GM21717 (cell line): ENCODE results near the gene ATP8B3.
"Not testable (repeated sequence)": the region's sequence is repeated elsewhere in the genome, so short reads cannot be mapped to it uniquely, and the experiment has no call there.

Experiments
- ATAC-seq: cut with Tn5 transposase; IDR thresholded peaks from one replicate; pipeline ENCODE4 v1.9.1; 2021; ENCODE audit warnings: mild to moderate bottlenecking, moderate library complexity; ENCODE audit not compliant: unreplicated experiment

The ATP8B3 gene

DNA sequence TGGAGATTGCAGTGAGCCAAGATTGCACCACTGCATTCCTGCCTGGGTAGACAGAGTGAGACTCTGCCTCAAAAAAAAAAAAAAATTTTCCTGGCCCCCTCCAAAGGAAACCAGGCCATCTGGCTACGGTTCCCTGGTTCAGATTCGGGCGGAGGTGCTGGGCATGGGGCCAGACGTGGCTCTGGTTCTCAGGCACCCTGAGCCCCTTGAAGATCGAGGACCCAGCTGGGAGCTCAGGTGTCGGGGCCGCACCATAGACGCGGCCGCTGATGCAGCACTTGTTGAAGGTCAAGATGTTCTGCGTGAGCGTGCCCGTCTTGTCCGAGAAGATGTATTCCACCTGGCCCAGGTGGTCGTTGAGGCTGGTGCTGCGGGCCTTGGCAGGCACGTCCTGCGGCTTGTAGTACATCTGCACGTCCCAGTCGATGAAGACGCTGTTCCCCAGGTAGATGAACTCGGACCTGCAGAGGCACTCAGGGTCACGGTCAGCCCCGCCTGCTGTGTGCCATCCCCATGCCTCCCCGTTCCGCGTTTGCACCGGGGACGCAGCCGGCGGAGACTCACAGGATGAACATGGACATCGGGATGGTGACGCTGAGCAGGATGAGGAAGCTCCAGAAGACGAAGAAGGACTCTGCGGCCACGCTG is 12.3 kb downstream of the ATP8B3 start:
- ATAC-seq = no peak

DNA sequence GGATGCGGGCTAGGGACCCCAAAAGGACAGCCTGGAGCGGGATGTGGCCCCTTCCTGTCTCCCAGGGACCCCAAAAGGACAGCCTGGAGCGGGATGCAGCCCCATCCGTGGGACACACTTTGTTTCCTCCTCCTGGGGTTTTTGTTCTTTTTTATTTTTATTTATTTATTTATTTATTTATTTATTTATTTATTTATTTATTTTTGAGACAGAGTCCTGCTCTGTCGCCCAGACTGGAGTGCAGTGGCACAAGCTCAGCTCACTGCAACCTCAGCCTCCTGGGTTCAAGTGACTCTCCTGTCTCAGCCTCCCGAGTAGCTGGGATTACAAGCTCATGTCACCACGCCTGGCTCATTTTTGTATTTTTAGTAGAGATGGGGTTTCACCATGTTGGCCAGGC is 14.8 kb downstream of the ATP8B3 start:
- ATAC-seq = not testable (repeated sequence)

DNA sequence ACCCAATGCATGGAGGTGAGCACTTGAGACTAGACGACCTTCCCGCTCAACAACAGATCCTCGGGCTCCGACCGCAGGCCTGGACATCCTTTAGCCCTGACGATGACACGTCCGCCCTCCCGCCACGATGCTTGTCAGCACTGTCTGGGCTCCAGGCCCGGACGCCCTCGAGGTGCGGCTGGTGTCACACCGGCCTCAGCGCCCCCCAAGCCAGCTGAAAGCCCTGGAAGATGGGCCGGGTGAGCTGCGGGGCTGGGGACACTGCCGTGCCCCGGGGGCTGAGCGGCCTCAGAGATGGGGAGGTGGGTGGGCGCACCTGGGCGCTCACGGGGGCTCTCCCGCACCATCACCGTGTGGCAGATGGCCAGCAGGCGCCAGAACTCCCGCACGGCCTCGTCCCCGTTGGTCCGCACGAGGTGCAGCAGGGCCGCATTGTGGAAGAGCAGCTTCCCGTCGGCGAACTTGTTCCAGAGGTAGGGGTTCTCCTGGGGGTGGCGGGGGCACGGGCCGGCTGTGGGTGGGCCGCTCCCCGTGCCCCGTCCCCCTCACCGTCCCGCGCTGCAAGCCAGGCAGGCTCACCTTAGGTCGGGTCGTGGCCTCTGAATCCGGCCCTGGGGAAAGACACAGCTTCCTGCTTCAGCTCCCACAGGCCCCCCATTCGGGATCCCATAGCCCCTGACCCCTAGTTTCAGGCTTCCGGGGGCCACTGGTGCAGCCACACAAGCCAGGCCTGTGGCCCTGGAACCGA is 15.5 kb downstream of the ATP8B3 start:
- no peak for ATAC-seq

DNA sequence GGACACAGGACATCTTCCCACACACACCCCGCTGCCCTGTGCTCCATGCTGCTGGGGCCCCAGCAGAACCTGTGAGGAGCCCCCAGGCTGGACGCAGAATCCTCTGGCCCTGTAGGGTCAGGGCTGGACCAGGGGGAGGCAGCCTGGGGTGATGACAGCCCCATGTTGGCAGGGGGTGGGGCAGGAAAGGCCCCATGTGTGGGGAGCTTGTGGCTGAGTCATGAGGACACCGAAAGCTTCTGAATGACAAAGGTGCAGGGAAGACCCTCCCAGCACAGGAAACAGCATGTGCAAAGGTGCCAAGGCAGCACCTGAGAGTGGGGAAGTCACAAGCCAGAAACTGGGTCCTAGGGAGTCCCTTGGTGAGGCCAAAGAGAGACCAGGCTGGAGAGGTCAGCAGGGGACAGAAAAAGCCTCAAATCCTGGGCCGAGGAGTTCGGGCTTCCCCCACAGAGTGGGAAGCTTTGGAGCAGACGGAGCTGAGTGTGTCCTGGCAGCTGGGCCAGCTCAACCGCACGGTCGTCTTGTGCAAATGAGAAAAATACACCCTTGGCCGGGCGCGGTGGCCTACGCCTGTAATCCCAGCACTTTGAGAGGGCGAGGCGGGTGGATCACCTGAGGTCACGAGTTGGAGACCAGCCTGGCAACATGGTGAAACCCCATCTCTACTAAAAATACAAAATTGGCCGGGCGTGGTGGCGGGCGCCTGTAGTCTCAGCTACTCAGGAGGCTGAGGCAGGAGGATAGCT is 17.5 kb downstream of the ATP8B3 start:
- ATAC-seq = no peak

DNA sequence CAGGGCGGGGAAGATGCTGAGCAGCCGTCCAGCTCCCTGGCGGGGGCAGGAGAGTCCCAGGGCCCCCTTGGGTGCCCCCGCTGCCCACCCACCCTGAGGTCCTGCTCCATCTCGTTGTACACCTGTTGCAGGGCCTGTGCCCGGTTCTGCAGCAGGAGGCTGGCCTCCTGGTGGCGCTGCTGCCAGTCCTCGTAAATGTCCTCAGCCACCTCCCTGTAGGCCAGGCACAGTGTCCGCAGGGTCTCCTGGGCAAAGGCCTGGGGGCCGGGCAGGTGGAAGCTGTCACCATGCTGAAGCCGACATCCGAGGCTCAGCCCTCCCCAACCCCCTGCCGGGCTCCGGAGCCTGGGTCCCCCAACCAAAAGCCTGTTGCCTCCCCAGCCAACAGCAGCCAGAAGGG is 20.2 kb downstream of the ATP8B3 start:
- no peak for ATAC-seq

DNA sequence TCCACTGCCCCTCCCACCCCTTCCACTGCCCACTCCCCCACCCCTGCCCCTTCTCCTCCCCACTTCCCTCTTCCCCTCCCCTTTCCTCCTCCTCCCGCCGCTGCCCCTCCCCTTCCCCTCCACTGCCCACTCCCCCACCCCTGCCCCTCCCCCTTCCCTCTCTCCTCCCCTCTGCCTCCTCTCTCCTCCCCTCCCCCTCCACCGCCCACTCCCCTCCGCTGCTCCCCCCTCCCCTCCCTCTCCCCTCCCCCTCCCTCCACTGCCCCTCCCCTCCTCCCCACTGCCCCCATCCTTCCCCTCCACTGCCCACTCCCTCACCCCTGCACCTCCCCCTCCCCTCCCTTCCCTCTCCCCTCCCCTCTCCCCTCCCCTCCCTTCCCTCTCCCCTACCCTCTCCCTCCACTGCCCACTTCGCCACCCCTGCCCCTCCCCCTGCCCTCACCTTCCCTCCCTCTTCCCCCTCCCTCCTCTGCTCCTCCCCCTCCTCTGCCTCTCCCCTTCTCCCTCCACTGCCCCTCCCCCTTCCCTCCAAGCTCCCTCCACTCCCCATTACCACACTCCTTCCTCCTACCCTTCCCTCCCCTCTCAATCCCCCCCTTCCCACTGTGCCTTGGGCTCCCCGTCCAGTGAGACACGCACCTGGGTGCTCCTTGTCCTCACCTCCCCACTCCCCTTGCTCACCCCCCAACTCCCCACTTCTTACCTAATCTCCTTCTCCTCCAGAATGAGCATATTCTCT is 21.9 kb downstream of the ATP8B3 start:
- no peak for ATAC-seq

DNA sequence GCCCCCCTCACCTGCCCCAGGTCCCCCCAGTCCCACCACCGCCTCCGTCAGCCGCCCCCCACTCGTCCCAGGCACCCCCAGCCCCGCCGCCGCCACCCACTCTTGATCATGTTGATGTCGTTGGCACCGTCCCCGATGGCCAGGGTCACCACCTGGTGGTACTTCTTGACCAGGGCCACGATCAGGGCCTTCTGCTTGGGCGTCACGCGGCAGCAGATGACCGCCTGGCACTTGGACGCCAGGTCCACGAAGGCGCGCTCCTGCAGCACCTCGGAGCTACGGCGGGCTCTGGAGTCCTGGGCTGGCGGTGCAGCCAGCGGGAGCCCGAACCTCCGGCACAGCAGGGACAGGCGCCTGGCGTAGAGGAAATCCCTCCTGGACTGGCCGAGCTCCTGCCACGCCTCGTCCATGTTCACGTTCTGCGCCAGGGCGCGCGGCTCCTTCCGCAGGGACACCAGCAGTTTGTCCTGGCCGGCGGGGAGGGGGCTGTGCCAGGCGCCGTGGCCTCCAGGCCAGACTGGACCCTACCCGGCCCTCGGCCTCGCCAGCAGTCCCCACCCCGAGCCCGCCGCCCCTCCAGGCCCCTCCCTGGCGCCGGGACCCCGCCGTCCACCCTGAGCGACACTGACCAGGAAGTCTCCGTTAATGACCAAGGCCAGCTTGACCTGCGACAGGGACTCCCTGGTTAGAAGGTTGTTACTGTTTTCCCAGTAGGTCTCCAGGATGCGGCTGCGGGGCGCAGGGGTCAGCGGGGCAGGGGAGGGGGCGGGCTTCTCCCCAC is 22.6 kb downstream of the ATP8B3 start:
- no peak for ATAC-seq

DNA sequence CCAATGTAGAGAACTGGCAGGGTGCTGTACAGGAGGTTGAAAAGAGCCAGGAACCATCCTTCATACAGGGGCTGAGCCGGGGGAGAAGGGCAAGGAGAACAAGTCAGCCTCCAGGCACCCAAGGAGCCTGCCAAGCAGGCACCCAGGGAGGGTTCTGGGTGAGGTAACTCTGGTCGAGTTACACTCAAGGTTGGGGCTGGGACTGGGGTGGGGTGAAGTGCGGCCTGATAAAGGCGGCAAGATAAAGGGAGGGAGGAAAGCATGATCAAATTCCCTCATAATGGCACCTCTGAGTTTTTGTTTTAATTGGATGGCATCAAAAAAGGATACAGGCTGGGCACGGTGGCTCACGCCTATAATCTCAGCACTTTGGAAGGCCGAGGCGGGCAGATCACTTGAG is 25.0 kb downstream of the ATP8B3 start:
- ATAC-seq = no peak

DNA sequence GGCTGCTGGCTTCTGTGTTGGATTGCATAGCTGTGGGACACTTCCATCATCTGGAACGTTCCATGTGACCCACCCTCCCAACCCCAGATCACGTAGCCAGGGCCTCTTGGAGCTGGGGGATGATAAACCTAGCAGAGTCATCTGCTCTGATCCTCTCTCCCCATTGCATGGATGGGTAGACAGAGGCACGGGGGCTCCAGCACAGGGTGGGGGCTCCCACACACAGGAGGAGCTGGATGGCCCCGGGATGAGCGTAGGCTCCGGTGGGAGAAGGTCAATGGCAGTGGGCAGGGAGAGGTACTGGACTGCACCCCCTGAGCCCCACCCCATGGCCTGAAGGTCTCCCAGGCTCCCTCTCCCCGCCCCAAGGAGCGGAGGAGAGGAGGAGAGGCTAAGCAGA is 25.4 kb downstream of the ATP8B3 start:
- no peak for ATAC-seq

DNA sequence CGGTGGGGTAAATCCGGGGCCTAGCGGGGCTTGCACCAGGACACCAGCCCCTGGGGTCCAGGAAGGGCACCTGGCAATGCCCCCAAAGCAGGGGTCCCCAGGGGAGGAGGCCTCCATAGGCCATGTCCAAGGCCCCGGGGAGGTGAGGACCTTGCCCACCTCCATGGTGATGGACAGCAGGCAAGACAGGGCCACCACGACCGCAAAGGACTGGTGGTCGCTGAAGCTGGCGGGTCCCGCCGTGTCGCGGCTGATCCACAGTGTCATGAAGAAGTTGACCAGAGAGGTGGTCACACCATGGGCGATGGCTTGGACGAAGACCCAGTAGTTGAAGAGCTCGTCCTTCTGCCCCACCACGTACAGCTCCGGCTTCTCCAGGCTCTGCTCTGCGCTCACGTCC is 26.8 kb downstream of the ATP8B3 start:
- ATAC-seq = no peak

DNA sequence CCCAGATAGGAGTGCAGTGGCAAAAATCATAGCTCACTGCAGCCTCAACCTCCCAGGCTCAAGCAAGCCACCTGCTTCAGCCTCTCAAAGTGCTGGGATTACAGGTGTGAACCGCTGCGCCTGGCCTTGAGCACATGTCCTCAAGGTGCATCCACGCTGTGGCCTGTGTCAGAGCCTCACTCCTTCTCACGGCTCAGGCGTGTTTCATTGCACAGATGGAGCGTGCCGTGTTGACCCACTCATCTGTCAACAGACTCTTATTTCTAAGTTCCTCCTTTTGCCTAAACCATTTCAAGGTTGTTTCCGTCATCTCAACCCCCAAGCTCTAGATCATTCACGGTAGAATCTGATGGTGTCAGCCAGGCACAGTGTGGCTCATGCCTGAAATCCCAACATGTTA is 28.2 kb downstream of the ATP8B3 start:
- ATAC-seq = no peak

DNA sequence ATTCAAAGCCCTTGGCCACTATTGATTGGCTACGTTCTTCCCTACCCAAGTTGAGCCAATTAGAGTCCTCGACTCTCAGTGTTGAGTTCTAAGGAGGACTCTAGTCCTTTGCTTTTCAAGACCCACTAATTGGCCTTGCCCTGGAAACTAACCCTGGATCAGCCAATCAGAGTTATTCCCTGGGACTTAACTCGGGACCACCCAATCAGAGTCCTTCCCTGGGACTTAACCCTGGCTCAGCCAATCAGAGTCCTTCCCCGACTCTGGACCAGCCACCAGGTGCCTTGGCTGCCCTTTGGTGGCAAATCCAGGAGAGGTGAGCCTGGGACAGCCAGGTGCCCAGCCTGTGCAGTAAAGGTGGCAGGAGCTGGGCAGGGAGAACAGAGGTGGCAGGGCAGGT is 28.7 kb downstream of the ATP8B3 start:
- ATAC-seq = no peak

DNA sequence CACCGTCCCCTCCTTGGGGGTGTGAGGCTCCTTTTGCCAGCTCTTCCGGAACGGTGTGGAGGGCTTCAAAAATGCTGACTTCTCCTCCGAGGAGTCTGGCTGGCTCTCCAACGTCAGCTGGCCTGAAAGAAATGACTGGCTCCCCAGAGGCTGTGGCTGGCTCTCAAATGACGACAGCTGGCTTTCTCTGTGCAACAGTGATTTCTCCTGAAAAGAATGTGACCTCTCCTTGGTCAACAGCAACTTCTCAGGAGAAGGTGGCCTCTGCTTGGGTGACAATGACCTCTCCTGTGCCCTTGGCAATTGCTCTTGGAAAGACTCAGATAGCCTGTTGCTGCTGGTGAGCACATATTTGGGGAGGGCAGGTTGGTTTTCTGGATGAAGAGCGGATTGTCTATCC is 29.6 kb downstream of the ATP8B3 start:
- ATAC-seq = no peak

DNA sequence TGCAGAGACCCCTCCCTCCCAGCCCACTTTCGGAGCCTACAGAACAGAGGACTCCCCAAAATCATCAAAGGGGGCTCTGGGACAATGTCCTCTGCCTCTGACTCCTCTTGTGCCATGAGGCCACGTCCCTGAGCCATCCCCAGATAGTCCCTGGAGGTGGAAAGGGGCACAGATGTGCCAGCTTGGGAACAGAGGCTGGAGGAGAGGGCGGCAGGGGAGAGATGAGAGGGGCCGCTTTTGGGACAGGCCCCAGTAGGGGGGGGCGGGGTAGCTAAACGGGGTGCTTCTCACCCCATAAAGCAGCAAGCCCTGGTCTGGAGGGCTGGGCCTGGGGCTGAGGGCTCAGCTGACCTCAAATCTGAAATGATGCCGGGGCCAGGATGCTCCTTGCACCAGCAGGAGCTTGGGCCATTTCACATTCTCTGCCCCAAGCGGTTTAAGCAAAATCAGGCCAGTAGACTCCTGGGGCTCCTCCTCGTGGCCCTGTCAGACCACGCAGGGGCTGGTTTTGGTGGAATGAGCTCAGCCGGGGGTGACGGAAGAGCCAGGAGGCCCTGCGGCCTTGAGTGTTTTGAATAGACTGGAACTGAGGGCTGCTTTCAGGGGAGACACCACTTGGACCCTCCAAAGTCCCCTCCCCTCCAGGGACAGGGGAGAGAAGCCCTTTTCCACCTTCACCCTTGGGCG is 31.7 kb downstream of the ATP8B3 start:
- ATAC-seq = no peak

DNA sequence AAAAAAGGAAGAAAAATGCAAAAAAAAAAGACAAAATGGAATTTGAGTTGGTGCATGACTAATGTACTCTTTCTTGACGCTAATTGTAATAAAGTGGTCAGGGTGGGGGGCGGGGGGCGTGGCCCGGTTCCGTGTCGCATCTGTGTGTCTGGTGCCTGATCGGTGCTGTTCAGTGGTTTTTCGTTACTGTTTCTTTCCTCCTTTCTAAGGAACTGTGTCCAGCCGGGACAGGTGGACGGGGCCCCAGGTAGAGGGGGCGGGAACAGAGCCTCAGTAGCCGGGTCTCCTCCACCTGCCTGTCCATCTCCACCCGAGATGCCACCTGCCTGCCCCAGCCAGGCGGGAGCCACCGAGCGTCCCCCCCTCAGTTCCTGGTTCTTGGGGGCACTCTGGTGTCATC is 32.5 kb downstream of the ATP8B3 start:
- ATAC-seq = no peak

DNA sequence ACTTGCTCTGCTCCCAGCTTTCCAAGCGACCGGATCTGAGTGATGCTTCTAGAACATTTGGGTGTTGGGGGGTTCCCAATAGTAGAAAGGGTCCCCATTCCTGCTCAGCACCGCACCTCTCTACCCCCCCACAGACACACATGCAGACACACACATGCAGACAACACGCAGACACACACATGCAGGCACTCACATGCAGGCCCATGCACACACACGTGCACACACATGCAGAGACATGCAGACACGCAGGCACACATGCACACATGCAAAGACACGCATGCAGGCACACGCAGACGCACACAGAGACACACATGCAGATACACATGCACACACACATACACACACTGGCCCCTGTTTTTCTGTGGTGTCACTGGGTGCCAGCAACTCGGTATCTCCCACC is 34.9 kb downstream of the ATP8B3 start:
- ATAC-seq = no peak

DNA sequence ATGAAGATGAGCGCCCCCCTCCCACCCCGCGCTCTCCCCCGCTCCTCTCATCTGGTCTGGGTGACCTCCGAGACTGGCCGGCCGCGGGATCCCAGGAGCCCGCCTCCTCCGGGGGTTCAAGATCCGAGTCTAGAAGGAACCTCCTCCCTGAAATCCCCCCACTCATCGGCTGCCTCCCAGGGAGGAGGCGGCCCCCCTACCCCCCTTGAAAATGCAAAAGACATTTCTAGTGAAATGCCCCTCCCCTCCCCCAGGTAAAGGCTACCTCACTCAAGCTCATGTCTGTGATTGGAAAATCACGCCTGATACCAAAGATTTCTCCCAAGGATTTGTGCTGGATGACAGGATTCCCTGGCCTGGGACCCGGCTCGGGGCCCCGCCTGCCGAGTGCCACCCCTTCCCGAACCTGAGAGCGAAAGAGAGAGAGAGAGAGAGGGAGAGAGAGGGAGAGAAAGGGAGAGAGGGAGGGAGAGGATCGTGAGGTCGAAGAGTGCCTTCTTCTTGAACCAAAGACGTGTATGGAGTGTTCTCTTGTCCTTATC is 35.4 kb downstream of the ATP8B3 start:
- ATAC-seq = no peak

DNA sequence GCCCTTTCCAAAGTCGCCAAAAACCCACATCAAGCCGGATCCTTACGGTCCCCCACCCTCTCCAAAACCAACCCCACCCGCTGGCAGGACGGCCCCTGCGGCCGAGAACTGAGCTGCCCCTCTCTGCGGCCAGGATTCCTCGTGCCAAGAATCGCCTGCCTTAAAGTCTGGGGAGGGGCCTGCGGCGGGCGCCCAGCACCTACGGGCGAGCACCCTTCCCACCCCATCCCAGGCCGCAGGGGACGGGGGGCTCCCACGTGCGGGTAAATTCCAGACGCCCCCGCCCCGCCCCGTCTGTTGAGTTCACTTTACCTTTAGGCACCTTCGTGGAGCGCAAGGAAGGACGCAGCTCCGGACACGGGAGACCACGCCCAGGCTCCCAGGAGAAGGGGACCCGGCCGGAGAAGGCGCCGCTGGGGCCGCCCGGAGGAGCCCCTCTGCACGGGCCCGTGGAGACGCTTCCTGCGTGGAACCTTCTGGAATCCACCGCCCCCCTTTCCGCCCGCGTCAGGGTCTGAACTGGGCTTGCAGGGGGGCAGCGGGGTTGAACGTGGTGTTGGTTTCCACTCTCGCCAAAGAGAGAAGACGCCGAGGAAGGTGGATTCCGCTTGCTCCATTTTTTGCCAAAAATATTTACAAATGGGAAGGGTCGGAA is 36.0 kb downstream of the ATP8B3 start:
- no peak for ATAC-seq
